Neural cell (in vitro differentiated cells): ENCODE results near the gene CELSR3. TPM values are rescaled to one million over a fixed set of nuclear protein-coding genes. Genes with fewer than 3 reads are reported as not detected.

ENCODE experiments used
- H2AFZ ChIP-seq: fragments of 200-600, 300-800 bp; sonication (generic), shearing (Covaris generic); 2 replicates; pipeline ENCODE4 v1.6.0; 2014; ENCODE audit warnings: low read depth, mild to moderate bottlenecking, antibody characterized with exemption, low read length, moderate library complexity
- H3F3A ChIP-seq: fragments of 200-600 bp; shearing (Covaris generic); 2 replicates; pipeline ENCODE4 v1.6.1; 2016; ENCODE audit warnings: mild to moderate bottlenecking, moderate library complexity, mixed read lengths, antibody characterized with exemption, low read length; ENCODE audit not compliant: insufficient read depth, poor library complexity, severe bottlenecking
- H3K27ac ChIP-seq: fragments of 200-600, 300-800 bp; sonication (generic), shearing (Covaris generic); 2 replicates; pipeline ENCODE4 v1.5.1; 2014; ENCODE audit warnings: mild to moderate bottlenecking, low read length, moderate library complexity
- H3K27me3 ChIP-seq: fragments of 300-800, 200-600 bp; sonication (generic), shearing (Covaris generic); 2 replicates; pipeline ENCODE4 v1.6.0; 2014; ENCODE audit warnings: mild to moderate bottlenecking, low read depth, low read length, moderate library complexity; ENCODE audit not compliant: insufficient read depth
- H3K36me3 ChIP-seq: fragments of 300-800, 200-600 bp; sonication (generic), shearing (Covaris generic); 2 replicates; pipeline ENCODE4 v1.5.1; 2014; ENCODE audit warnings: mild to moderate bottlenecking, antibody characterized with exemption, low read length, moderate library complexity; ENCODE audit not compliant: insufficient read depth
- H3K4me2 ChIP-seq: fragments of 300-800, 200-600 bp; sonication (generic), shearing (Covaris generic); 2 replicates; pipeline ENCODE4 v1.6.0; 2014; ENCODE audit warnings: mild to moderate bottlenecking, low read length
- H3K4me3 ChIP-seq: fragments of 300-800, 200-600 bp; sonication (generic), shearing (Covaris generic); 2 replicates; pipeline ENCODE4 v1.5.1; 2014; ENCODE audit warnings: mild to moderate bottlenecking, low read length, moderate library complexity
- H3K79me2 ChIP-seq: fragments of 200-600 bp; shearing (Covaris generic); replicated peaks from 2 replicates; pipeline ENCODE4 v1.6.0; 2014; ENCODE audit warnings: mild to moderate bottlenecking, low read length, moderate library complexity; ENCODE audit not compliant: insufficient read depth
- H3K9ac ChIP-seq: fragments of 300-800, 200-600 bp; sonication (generic), shearing (Covaris generic); 2 replicates; pipeline ENCODE4 v1.6.1; 2016; ENCODE audit warnings: mild to moderate bottlenecking, low read length, mixed read lengths
- H3K9me2 ChIP-seq: fragments of 200-600 bp; shearing (Covaris generic); 2 replicates; pipeline ENCODE4 v1.6.1; 2016; ENCODE audit warnings: mild to moderate bottlenecking, low read length, mixed read lengths; ENCODE audit not compliant: insufficient read depth
- H3K9me3 ChIP-seq: fragments of 200-600, 300-800 bp; sonication (generic), shearing (Covaris generic); 2 replicates; pipeline ENCODE4 v1.6.1; 2016; ENCODE audit warnings: mild to moderate bottlenecking, mixed run types, low read length, moderate library complexity, mixed read lengths
- H4K20me1 ChIP-seq: fragments of 200-600 bp; shearing (Covaris generic); 2 replicates; pipeline ENCODE4 v1.6.1; 2016; ENCODE audit warnings: mild to moderate bottlenecking, mixed run types; ENCODE audit not compliant: insufficient read depth
- EP300 ChIP-seq: fragments of 450-650 bp; conservative IDR thresholded peaks from 2 replicates; pipeline ENCODE4 v1.6.1; 2014; ENCODE audit warnings: antibody characterized with exemption, mild to moderate bottlenecking, moderate library complexity; ENCODE audit not compliant: poor library complexity, severe bottlenecking
- EZH2 ChIP-seq: fragments of 200-600, 300-800 bp; shearing (Covaris generic), sonication (generic); IDR thresholded peaks from 2 replicates; pipeline ENCODE4 v1.6.1; 2014; ENCODE audit warnings: antibody characterized with exemption, low read length, borderline replicate concordance, mild to moderate bottlenecking; ENCODE audit not compliant: insufficient read depth, poor library complexity, severe bottlenecking
- MXI1 ChIP-seq: fragments of 450-650 bp; conservative IDR thresholded peaks from 2 replicates; pipeline ENCODE4 v1.6.1; 2014; ENCODE audit warnings: antibody characterized with exemption, mild to moderate bottlenecking; ENCODE audit not compliant: poor library complexity, severe bottlenecking
- POLR2AphosphoS5 ChIP-seq: IDR thresholded peaks from 2 replicates; pipeline ENCODE4 v1.6.1; 2012
- RAD21 ChIP-seq: fragments of 450-650 bp; conservative IDR thresholded peaks from 2 replicates; pipeline ENCODE4 v1.6.1; 2014; ENCODE audit warnings: antibody characterized with exemption, mild to moderate bottlenecking, moderate library complexity
- SMC3 ChIP-seq: fragments of 450-650 bp; conservative IDR thresholded peaks from 2 replicates; pipeline ENCODE4 v1.6.1; 2014; ENCODE audit warnings: antibody characterized with exemption, mild to moderate bottlenecking, moderate library complexity; ENCODE audit not compliant: poor library complexity
- TAF1 ChIP-seq: IDR thresholded peaks from 2 replicates; pipeline ENCODE4 v1.6.1; 2012; ENCODE audit warnings: low read depth
- polyA minus RNA-seq: library from RNA; depleted of rRNA, polyadenylated mRNA; stranded (reverse); fragments of >200 nt; gene quantifications from 2 replicates; pipeline ENCODE4 v1.2.3, GENCODE V29; 2014
- polyA plus RNA-seq: library from polyadenylated mRNA; depleted of rRNA; stranded (reverse); fragments of >200 nt; gene quantifications from 2 replicates; pipeline ENCODE4 v1.2.3, GENCODE V29; 2014
- TF ChIP-seq, protein P1 (sequence below): IDR thresholded peaks from 2 replicates; pipeline ENCODE4 v1.6.1; 2012; ENCODE audit warnings: borderline replicate concordance
- TF ChIP-seq, protein P2 (sequence below): fragments of 450-650 bp; IDR thresholded peaks from 2 replicates; pipeline ENCODE4 v1.5.1; 2014; ENCODE audit warnings: antibody characterized with exemption, mild to moderate bottlenecking, moderate library complexity; ENCODE audit not compliant: poor library complexity, severe bottlenecking

The CELSR3 gene, protein sequence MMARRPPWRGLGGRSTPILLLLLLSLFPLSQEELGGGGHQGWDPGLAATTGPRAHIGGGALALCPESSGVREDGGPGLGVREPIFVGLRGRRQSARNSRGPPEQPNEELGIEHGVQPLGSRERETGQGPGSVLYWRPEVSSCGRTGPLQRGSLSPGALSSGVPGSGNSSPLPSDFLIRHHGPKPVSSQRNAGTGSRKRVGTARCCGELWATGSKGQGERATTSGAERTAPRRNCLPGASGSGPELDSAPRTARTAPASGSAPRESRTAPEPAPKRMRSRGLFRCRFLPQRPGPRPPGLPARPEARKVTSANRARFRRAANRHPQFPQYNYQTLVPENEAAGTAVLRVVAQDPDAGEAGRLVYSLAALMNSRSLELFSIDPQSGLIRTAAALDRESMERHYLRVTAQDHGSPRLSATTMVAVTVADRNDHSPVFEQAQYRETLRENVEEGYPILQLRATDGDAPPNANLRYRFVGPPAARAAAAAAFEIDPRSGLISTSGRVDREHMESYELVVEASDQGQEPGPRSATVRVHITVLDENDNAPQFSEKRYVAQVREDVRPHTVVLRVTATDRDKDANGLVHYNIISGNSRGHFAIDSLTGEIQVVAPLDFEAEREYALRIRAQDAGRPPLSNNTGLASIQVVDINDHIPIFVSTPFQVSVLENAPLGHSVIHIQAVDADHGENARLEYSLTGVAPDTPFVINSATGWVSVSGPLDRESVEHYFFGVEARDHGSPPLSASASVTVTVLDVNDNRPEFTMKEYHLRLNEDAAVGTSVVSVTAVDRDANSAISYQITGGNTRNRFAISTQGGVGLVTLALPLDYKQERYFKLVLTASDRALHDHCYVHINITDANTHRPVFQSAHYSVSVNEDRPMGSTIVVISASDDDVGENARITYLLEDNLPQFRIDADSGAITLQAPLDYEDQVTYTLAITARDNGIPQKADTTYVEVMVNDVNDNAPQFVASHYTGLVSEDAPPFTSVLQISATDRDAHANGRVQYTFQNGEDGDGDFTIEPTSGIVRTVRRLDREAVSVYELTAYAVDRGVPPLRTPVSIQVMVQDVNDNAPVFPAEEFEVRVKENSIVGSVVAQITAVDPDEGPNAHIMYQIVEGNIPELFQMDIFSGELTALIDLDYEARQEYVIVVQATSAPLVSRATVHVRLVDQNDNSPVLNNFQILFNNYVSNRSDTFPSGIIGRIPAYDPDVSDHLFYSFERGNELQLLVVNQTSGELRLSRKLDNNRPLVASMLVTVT (N-terminal part only)
- 54.9 and 65.5 TPM in 2 replicates for polyA plus RNA-seq
- 104 and 118 TPM in 2 replicates for polyA minus RNA-seq

DNA sequence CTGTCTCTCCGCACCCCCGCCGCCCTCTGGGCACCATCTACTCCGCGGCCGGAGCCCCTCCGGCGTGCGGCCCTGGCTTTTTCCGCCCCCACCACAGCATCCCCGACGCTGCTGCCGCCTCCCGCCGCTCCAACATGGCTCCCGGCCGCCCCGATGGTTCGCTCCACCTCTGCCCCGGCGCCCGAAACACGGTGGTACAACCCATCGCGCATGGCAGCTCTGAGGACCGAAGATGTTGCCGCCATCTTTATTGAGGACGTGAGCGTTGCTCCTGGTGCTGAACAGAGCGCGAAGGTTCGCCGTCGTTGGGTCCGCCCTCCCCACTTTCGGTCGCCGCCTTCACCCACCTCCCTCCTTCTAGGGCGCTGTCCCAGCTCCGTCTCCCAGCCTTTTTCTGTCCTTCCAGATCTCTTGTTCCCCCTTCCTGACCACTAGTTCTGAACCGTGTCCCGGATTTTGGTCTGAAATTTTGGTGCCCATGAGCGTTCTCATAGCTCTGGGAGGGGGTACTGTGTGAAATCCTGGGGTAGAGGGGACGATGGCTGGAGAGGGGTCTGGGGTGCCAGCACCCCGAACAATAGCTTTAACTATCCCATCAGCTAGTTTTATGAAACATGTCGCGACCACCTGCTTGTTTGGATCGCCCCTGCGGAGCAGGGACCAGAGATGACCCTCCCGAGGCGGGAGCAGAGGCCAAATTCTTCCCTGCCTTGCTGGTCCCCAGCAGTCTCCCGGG lies at the start of gene CELSR3:
Gene CELSR3 (minus strand): TSS at position 134 of the 736 bp plus-strand sequence. CDS start 252 bp downstream, outside the sequence.
- Histone ChIP-seq H3K27ac (peak within 1 kb of the TSS; percentile 95), H3K79me2 (peaks cover 32% of the 10 kb centered on the region), H3F3A (no peaks in the 10 kb centered on the region), H3K36me3 (peaks cover 35% of the 10 kb centered on the region), H4K20me1 (no peaks in the 10 kb centered on the region), H3K4me2 (peak within 1 kb of the TSS; percentile 75), H3K9me3 (peaks cover 29% of the 10 kb centered on the region), H3K9ac (peak within 1 kb of the TSS; percentile 92), H3K9me2 (no peaks in the 10 kb centered on the region), H3K4me3 (peak within 1 kb of the TSS; percentile 73), H3K27me3 (no peaks in the 10 kb centered on the region), H2AFZ (peak within 1 kb of the TSS; percentile 73)
- TF ChIP-seq EZH2 (no peak), MXI1 (no peak), POLR2AphosphoS5 (peak; percentile 93), RAD21 (no peak), TAF1 (peak; percentile 41), SMC3 (no peak), EP300 (peak; percentile 10)
- TF ChIP-seq, protein P1, sequence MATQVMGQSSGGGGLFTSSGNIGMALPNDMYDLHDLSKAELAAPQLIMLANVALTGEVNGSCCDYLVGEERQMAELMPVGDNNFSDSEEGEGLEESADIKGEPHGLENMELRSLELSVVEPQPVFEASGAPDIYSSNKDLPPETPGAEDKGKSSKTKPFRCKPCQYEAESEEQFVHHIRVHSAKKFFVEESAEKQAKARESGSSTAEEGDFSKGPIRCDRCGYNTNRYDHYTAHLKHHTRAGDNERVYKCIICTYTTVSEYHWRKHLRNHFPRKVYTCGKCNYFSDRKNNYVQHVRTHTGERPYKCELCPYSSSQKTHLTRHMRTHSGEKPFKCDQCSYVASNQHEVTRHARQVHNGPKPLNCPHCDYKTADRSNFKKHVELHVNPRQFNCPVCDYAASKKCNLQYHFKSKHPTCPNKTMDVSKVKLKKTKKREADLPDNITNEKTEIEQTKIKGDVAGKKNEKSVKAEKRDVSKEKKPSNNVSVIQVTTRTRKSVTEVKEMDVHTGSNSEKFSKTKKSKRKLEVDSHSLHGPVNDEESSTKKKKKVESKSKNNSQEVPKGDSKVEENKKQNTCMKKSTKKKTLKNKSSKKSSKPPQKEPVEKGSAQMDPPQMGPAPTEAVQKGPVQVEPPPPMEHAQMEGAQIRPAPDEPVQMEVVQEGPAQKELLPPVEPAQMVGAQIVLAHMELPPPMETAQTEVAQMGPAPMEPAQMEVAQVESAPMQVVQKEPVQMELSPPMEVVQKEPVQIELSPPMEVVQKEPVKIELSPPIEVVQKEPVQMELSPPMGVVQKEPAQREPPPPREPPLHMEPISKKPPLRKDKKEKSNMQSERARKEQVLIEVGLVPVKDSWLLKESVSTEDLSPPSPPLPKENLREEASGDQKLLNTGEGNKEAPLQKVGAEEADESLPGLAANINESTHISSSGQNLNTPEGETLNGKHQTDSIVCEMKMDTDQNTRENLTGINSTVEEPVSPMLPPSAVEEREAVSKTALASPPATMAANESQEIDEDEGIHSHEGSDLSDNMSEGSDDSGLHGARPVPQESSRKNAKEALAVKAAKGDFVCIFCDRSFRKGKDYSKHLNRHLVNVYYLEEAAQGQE: peak; percentile 71
- TF ChIP-seq, protein P2, sequence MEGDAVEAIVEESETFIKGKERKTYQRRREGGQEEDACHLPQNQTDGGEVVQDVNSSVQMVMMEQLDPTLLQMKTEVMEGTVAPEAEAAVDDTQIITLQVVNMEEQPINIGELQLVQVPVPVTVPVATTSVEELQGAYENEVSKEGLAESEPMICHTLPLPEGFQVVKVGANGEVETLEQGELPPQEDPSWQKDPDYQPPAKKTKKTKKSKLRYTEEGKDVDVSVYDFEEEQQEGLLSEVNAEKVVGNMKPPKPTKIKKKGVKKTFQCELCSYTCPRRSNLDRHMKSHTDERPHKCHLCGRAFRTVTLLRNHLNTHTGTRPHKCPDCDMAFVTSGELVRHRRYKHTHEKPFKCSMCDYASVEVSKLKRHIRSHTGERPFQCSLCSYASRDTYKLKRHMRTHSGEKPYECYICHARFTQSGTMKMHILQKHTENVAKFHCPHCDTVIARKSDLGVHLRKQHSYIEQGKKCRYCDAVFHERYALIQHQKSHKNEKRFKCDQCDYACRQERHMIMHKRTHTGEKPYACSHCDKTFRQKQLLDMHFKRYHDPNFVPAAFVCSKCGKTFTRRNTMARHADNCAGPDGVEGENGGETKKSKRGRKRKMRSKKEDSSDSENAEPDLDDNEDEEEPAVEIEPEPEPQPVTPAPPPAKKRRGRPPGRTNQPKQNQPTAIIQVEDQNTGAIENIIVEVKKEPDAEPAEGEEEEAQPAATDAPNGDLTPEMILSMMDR: no peak
